Measurements from ENCODE around the gene EPB41L3. TPM values are rescaled to one million over a fixed set of nuclear protein-coding genes. Genes with fewer than 3 reads are reported as not detected.
A peak's percentile ranks its signal among the peaks of the same experiment; 100 is the strongest.
"Not testable (repeated sequence)": the region's sequence is repeated elsewhere in the genome, so short reads cannot be mapped to it uniquely, and the experiment has no call there.

The EPB41L3 gene
- total RNA-seq, 4 donors from 2014 or later, result 97.3 to 403 (median 134) TPM

DNA sequence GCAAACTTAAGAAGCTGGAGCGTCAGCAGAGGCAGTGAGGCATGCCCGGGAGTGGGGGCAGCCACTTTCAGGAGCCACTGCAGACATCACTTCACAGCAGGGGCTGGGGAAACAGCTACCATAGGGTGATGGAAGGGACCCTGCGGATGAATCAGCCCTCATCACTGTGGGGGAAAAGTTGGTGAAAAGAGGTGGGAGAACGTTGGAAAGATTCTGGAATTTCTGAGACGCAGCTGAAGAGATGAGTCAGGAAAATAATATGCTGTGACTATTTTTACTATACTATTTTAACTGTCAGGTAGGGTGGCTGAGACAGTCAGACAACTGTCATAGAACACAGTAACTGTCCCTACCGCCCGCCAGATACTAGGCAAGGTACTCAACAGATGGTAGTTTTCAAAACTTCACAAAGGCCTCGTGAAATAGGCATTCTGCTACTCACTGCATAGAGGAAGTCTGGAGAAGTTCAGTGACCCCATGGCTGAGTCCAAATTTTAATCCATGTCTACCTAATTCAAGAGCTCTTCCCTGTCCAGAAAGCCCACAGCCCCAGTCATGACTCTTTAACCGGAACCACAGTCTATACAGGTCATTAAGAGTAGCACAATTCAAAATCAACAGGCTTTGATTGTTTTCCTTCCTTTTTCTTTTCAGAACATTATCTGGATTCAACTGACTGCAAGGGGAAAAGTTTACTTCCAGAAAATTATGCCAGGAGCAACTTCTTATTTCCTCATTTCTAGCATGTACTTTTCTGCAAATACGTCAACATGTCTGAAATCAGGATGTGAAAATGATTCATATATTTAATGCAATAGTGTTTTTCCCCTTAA lies 39.3 kb upstream of the EPB41L3 start:
- no peaks in the 10 kb centered on the region for H3K36me3 ChIP-seq
- H3K27me3 ChIP-seq, result no peaks in the 10 kb centered on the region
- in situ Hi-C loops (cut with MboI; ENCODE audit: low pct_ligation_motif_present in 1 of 4, low pct_unique_long_range_greater_than_20kb in 1 of 4, low sequenced_read_pairs in 3 of 4) (no loop called here), intact Hi-C loops (cut with DNase I; ENCODE audit: low total_unique reads) (no loop called here)
- H3K4me3 ChIP-seq, result no peak overlapping the region
- TF ChIP-seq, protein P1, sequence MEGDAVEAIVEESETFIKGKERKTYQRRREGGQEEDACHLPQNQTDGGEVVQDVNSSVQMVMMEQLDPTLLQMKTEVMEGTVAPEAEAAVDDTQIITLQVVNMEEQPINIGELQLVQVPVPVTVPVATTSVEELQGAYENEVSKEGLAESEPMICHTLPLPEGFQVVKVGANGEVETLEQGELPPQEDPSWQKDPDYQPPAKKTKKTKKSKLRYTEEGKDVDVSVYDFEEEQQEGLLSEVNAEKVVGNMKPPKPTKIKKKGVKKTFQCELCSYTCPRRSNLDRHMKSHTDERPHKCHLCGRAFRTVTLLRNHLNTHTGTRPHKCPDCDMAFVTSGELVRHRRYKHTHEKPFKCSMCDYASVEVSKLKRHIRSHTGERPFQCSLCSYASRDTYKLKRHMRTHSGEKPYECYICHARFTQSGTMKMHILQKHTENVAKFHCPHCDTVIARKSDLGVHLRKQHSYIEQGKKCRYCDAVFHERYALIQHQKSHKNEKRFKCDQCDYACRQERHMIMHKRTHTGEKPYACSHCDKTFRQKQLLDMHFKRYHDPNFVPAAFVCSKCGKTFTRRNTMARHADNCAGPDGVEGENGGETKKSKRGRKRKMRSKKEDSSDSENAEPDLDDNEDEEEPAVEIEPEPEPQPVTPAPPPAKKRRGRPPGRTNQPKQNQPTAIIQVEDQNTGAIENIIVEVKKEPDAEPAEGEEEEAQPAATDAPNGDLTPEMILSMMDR (IDR thresholded peaks at IDR 0.05), result no peak
- TF ChIP-seq EP300 (IDR thresholded peaks at IDR 0.05; ENCODE audit: low read depth), result peak; percentile 21
- no peak for DNase-seq
- no peaks in the 10 kb centered on the region for H3K9me3 ChIP-seq
- WGBS, 2 donors (ENCODE audit: low coverage in 1 of 2), result 70 to 76% methylated on average over 3 to 10 of the region's 10 CpGs
- H3K27ac ChIP-seq, result peak overlapping the region in 3 of 4 donors; percentile 23 to 53 (median 41)
- H3K4me1 ChIP-seq, result peaks cover 0 to under 1% (median under 1%) of the 10 kb centered on the region in 4 donors

DNA sequence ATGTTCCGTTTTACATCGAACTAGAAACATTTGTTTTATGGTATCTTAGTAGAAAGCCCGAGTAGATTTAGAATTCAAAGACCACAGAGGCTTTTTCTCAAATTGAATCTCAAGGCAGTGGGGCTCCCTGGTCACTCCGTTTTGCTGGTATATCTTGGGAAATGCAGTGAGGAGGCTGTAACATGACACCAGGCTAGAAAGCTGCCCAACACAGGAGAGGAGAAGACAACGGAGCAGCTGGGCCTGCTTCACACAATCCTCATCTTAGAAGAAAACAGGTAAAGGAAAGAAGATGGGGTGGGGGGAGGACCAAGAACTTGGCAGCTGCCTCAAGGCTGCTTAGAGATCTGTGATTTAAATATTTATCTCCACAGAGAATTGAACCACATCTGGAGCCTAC lies 38.3 kb upstream of the EPB41L3 start:
- TF ChIP-seq POLR2A (IDR thresholded peaks at IDR 0.05) (no peak), POLR2AphosphoS5 (IDR thresholded peaks at IDR 0.05) (no peak), EP300 (IDR thresholded peaks at IDR 0.05; ENCODE audit: low read depth) (no peak)
- TF ChIP-seq, protein P1 (IDR thresholded peaks at IDR 0.05), result no peak
- DNase-seq, result no peak
- Histone ChIP-seq H3K4me3 (no peak overlapping the region), H3K4me1 (no peaks in the 10 kb centered on the region), H3K27me3 (no peaks in the 10 kb centered on the region), H3K36me3 (no peaks in the 10 kb centered on the region), H3K9me3 (no peaks in the 10 kb centered on the region), H3K27ac (no peak overlapping the region)
- intact Hi-C loops (cut with DNase I; ENCODE audit: low total_unique reads) (no loop called here), in situ Hi-C loops (cut with MboI; ENCODE audit: low pct_ligation_motif_present in 1 of 4, low pct_unique_long_range_greater_than_20kb in 1 of 4, low sequenced_read_pairs in 3 of 4) (no loop called here)
- 67 to 81% methylated on average over 5 of the region's 5 CpGs for WGBS, 2 donors (ENCODE audit: low coverage in 1 of 2)

DNA sequence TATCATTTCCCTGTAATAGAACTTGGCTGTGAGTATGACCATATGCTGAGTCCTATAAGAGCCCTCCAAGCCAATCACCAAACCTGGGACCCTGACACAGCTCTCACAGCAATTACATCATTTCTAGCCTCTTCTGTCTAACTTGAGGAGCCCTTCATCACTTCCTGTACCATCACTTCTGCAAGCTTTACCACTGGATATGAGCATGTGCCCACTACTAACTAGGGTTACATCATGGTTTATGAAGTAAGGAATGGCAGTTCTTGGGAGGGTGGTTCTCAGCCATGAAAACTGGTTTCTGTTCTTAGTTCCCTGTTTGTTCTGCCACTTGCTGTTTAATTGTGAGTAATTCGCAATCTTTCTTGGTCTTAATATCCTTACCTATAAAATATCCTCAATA lies 31.0 kb upstream of the EPB41L3 start:
- H3K4me1 ChIP-seq, result no peaks in the 10 kb centered on the region
- in situ Hi-C loops (cut with MboI; ENCODE audit: low pct_ligation_motif_present in 1 of 4, low pct_unique_long_range_greater_than_20kb in 1 of 4, low sequenced_read_pairs in 3 of 4), result no loop called here
- H3K27ac ChIP-seq, result no peak overlapping the region
- H3K27me3 ChIP-seq, result no peaks in the 10 kb centered on the region
- H3K4me3 ChIP-seq, result no peak overlapping the region
- H3K9me3 ChIP-seq, result no peaks in the 10 kb centered on the region
- WGBS, 2 donors (ENCODE audit: low coverage in 1 of 2), result 85 to 100% methylated on average over 1 of the region's 1 CpG
- TF ChIP-seq, protein P1 (IDR thresholded peaks at IDR 0.05), result no peak
- TF ChIP-seq EP300 (IDR thresholded peaks at IDR 0.05; ENCODE audit: low read depth) (no peak), POLR2AphosphoS5 (IDR thresholded peaks at IDR 0.05) (no peak), POLR2A (IDR thresholded peaks at IDR 0.05) (no peak)
- intact Hi-C loops (cut with DNase I; ENCODE audit: low total_unique reads), result no loop called here
- H3K36me3 ChIP-seq, result no peaks in the 10 kb centered on the region
- DNase-seq, result no peak

DNA sequence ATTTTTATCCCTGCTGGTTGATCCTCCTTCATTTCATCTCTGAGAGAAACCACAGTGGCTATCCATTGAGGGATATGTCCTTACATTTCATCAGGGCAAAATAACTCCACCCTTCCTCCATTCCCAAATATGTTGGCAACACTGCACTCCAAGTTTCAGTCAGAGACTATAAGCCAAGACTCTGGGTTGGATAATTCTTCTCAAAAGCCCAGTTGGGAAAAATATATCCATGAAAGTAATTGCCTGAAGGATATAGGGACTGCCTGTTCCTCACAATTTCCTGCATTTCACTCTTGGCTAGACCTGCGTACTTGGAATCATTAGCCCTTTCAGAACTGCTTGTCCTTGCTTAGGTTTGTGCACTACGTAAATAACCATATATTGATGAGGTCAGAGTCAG lies 27.9 kb upstream of the EPB41L3 start:
- whole genome bisulfite sequencing, 2 donors (ENCODE audit: low coverage in 1 of 2), result 78% methylated on average over 2 of the region's 2 CpGs; no CpG with 5 or more reads in 1 of the 2 donors
- in situ Hi-C loops (cut with MboI; ENCODE audit: low pct_ligation_motif_present in 1 of 4, low pct_unique_long_range_greater_than_20kb in 1 of 4, low sequenced_read_pairs in 3 of 4) (no loop called here), intact Hi-C loops (cut with DNase I; ENCODE audit: low total_unique reads) (no loop called here)
- no peak for TF ChIP-seq POLR2AphosphoS5 (IDR thresholded peaks at IDR 0.05)
- no peak for TF ChIP-seq POLR2A (IDR thresholded peaks at IDR 0.05)
- no peak for TF ChIP-seq EP300 (IDR thresholded peaks at IDR 0.05; ENCODE audit: low read depth)
- TF ChIP-seq, protein P1 (IDR thresholded peaks at IDR 0.05), result no peak
- no peak for DNase-seq
- H3K36me3 ChIP-seq, result no peaks in the 10 kb centered on the region
- H3K9me3 ChIP-seq, result no peaks in the 10 kb centered on the region
- no peak overlapping the region for H3K27ac ChIP-seq
- no peaks in the 10 kb centered on the region for H3K4me1 ChIP-seq
- H3K4me3 ChIP-seq, result no peak overlapping the region
- H3K27me3 ChIP-seq, result no peaks in the 10 kb centered on the region

DNA sequence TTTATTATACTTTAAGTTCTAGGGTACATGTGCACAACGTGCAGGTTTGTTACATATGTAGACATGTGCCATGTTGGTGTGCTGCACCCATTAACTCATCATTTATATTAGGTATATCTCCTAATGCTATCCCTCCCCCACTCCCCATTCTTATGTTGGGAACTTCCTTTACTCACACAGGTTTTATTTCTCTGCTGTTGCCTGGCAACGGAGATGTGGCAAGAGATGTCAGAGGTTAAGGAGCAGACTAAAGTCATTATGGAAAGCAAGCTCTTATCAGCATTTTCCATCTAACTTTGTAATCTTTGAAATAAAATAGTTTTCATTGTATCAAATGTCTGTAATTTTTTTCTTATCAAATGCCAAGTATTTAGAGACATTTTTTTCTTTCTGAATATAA lies 26.8 kb upstream of the EPB41L3 start:
- intact Hi-C loops (cut with DNase I; ENCODE audit: low total_unique reads); H3K36me3 ChIP-seq; H3K4me3 ChIP-seq; H3K4me1 ChIP-seq; H3K27me3 ChIP-seq; H3K27ac ChIP-seq; in situ Hi-C loops (cut with MboI; ENCODE audit: low pct_ligation_motif_present in 1 of 4, low pct_unique_long_range_greater_than_20kb in 1 of 4, low sequenced_read_pairs in 3 of 4); H3K9me3 ChIP-seq: not testable (repeated sequence)
- 27 to 33% methylated on average over 2 of the region's 2 CpGs for WGBS, 2 donors (ENCODE audit: low coverage in 1 of 2)
- peak; percentile 21 for DNase-seq
